Measurements from ENCODE around the gene RAPGEF2.

RAPGEF2 gene

DNA sequence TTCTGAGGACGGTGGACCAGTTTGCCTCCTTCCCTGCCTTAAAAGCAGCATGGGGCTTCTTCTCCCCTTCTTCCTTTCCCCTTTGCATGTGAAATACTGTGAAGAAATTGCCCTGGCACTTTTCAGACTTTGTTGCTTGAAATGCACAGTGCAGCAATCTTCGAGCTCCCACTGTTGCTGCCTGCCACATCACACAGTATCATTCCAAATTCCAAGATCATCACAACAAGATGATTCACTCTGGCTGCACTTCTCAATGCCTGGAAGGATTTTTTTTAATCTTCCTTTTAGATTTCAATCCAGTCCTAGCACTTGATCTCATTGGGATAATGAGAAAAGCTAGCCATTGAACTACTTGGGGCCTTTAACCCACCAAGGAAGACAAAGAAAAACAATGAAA, 255.3 kb downstream of the RAPGEF2 start (continued):
- TF ChIP-seq BCL11B (tag by site-specific recombination; IDR thresholded peaks at IDR 0.05; ENCODE audit: low read depth): no peak
- TF ChIP-seq, protein P1, sequence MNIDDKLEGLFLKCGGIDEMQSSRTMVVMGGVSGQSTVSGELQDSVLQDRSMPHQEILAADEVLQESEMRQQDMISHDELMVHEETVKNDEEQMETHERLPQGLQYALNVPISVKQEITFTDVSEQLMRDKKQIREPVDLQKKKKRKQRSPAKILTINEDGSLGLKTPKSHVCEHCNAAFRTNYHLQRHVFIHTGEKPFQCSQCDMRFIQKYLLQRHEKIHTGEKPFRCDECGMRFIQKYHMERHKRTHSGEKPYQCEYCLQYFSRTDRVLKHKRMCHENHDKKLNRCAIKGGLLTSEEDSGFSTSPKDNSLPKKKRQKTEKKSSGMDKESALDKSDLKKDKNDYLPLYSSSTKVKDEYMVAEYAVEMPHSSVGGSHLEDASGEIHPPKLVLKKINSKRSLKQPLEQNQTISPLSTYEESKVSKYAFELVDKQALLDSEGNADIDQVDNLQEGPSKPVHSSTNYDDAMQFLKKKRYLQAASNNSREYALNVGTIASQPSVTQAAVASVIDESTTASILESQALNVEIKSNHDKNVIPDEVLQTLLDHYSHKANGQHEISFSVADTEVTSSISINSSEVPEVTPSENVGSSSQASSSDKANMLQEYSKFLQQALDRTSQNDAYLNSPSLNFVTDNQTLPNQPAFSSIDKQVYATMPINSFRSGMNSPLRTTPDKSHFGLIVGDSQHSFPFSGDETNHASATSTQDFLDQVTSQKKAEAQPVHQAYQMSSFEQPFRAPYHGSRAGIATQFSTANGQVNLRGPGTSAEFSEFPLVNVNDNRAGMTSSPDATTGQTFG (tag by site-specific recombination; IDR thresholded peaks at IDR 0.05; ENCODE audit: borderline replicate concordance): no peak

GRCh38 chr4:159360549-159360948, 257.7 kb downstream of the RAPGEF2 start:
- Histone ChIP-seq H3K4me1 (ENCODE audit: control insufficient read depth, insufficient read depth, low read length) (no peaks in the 10 kb centered on the region), H3K4me3 (ENCODE audit: low read depth, low read length) (no peak overlapping the region), H3K9me3 (ENCODE audit: control insufficient read depth, insufficient read depth, low read depth, low read length) (no peaks in the 10 kb centered on the region), H3K36me3 (ENCODE audit: control insufficient read depth in 2 of 2, insufficient read depth in 1 of 2, low read length in 2 of 2) (peaks cover 0 to 55% of the 10 kb centered on the region in 2 experiments), H3K27ac (ENCODE audit: extremely low read depth, low read depth, low read length) (no peak overlapping the region)
- POLR2A ChIA-PET: no interaction called here
- TF ChIP-seq ZNF747 (tag by site-specific recombination; IDR thresholded peaks at IDR 0.05) (no peak), ZNF768 (tag by site-specific recombination; IDR thresholded peaks at IDR 0.05) (no peak), ZNF792 (tag by site-specific recombination; IDR thresholded peaks at IDR 0.05) (no peak)
- CTCF ChIA-PET: no interaction called here

GRCh38 chr4:159363361-159363760, 260.5 kb downstream of the RAPGEF2 start:
- H3K4me1 ChIP-seq (ENCODE audit: control insufficient read depth, insufficient read depth, low read length): no peaks in the 10 kb centered on the region
- no peak overlapping the region for H3K4me3 ChIP-seq (ENCODE audit: low read depth, low read length)
- H3K27ac ChIP-seq (ENCODE audit: extremely low read depth, low read depth, low read length): no peak overlapping the region
- POLR2A ChIA-PET: no interaction called here
- H3K9me3 ChIP-seq (ENCODE audit: control insufficient read depth, insufficient read depth, low read depth, low read length): no peaks in the 10 kb centered on the region
- H3K36me3 ChIP-seq (ENCODE audit: control insufficient read depth in 2 of 2, insufficient read depth in 1 of 2, low read length in 2 of 2): peaks cover 0 to 34% of the 10 kb centered on the region in 2 experiments; a peak in 2 of 3 replicates
- TF ChIP-seq ZNF792 (tag by site-specific recombination; IDR thresholded peaks at IDR 0.05) (no peak), ZNF140 (tag by site-specific recombination; IDR thresholded peaks at IDR 0.05) (no peak), HOXD13 (CRISPR knock-in tag; IDR thresholded peaks at IDR 0.05; ENCODE audit: borderline replicate concordance) (no peak), ZNF18 (tag by site-specific recombination; IDR thresholded peaks at IDR 0.05) (no peak), ZNF837 (tag by site-specific recombination; IDR thresholded peaks at IDR 0.05) (no peak), ZFP69B (tag by site-specific recombination; IDR thresholded peaks at IDR 0.05) (no peak), ZNF394 (tag by site-specific recombination; IDR thresholded peaks at IDR 0.05; ENCODE audit: borderline replicate concordance) (no peak), ZNF426 (tag by site-specific recombination; IDR thresholded peaks at IDR 0.05) (no peak), ZNF654 (tag by site-specific recombination; IDR thresholded peaks at IDR 0.05; ENCODE audit: low read depth) (no peak), ZNF121 (tag by site-specific recombination; IDR thresholded peaks at IDR 0.05) (no peak), ZNF362 (tag by site-specific recombination; IDR thresholded peaks at IDR 0.05) (no peak), MYNN (tag by site-specific recombination; IDR thresholded peaks at IDR 0.05; ENCODE audit: borderline replicate concordance) (no peak), ZNF791 (tag by site-specific recombination; IDR thresholded peaks at IDR 0.05) (no peak), ZXDB (tag by site-specific recombination; IDR thresholded peaks at IDR 0.05) (no peak), MZF1 (tag by site-specific recombination; IDR thresholded peaks at IDR 0.05; ENCODE audit: borderline replicate concordance) (no peak), KLF7 (tag by site-specific recombination; IDR thresholded peaks at IDR 0.05; ENCODE audit: borderline replicate concordance) (no peak)
- TF ChIP-seq, protein P2, sequence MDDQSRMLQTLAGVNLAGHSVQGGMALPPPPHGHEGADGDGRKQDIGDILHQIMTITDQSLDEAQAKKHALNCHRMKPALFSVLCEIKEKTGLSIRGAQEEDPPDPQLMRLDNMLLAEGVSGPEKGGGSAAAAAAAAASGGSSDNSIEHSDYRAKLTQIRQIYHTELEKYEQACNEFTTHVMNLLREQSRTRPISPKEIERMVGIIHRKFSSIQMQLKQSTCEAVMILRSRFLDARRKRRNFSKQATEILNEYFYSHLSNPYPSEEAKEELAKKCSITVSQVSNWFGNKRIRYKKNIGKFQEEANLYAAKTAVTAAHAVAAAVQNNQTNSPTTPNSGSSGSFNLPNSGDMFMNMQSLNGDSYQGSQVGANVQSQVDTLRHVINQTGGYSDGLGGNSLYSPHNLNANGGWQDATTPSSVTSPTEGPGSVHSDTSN (CRISPR knock-in tag; IDR thresholded peaks at IDR 0.05): no peak
- TF ChIP-seq, protein P3, sequence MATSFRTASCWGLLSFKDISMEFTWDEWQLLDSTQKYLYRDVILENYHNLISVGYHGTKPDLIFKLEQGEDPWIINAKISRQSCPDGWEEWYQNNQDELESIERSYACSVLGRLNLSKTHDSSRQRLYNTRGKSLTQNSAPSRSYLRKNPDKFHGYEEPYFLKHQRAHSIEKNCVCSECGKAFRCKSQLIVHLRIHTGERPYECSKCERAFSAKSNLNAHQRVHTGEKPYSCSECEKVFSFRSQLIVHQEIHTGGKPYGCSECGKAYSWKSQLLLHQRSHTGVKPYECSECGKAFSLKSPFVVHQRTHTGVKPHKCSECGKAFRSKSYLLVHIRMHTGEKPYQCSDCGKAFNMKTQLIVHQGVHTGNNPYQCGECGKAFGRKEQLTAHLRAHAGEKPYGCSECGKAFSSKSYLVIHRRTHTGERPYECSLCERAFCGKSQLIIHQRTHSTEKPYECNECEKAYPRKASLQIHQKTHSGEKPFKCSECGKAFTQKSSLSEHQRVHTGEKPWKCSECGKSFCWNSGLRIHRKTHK (tag by site-specific recombination; IDR thresholded peaks at IDR 0.05): no peak
- TF ChIP-seq, protein P4, sequence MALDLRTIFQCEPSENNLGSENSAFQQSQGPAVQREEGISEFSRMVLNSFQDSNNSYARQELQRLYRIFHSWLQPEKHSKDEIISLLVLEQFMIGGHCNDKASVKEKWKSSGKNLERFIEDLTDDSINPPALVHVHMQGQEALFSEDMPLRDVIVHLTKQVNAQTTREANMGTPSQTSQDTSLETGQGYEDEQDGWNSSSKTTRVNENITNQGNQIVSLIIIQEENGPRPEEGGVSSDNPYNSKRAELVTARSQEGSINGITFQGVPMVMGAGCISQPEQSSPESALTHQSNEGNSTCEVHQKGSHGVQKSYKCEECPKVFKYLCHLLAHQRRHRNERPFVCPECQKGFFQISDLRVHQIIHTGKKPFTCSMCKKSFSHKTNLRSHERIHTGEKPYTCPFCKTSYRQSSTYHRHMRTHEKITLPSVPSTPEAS (tag by site-specific recombination; IDR thresholded peaks at IDR 0.05): no peak
- CTCF ChIA-PET: no interaction called here

All from HEK293 (cell line).